Islet precursor cell (in vitro differentiated cells): ENCODE results near the gene JPH2.
"Not testable (repeated sequence)": the region's sequence is repeated elsewhere in the genome, so short reads cannot be mapped to it uniquely, and the experiment has no call there.

ENCODE experiments used
- DNase-seq: peaks from one replicate; pipeline ENCODE4 v3.0.0-alpha.2; 2018

The JPH2 gene

GRCh38 chr20:44153636-44154043, 33.3 kb downstream of the JPH2 start:
- no peak for DNase-seq

- DNase-seq, result peak; percentile 93
Observed at GRCh38 chr20:44151621-44152416, 35.2 kb downstream of the JPH2 start.

- DNase-seq, result peak; percentile 73
Observed at GRCh38 chr20:44146272-44146671, 40.7 kb downstream of the JPH2 start.

GRCh38 chr20:44145131-44145775, 41.7 kb downstream of the JPH2 start:
- DNase-seq, result no peak

- no peak for DNase-seq
Observed at GRCh38 chr20:44143936-44144335, 43.1 kb downstream of the JPH2 start.

- no peak for DNase-seq
Observed at GRCh38 chr20:44142413-44142812, 44.6 kb downstream of the JPH2 start.

GRCh38 chr20:44141873-44142272, 45.1 kb downstream of the JPH2 start:
- no peak for DNase-seq

- DNase-seq, result no peak
Observed at GRCh38 chr20:44138867-44139266, 48.1 kb downstream of the JPH2 start.

GRCh38 chr20:44137266-44137801, 49.7 kb downstream of the JPH2 start:
- peak; percentile 100 for DNase-seq

GRCh38 chr20:44136579-44137265, 50.3 kb downstream of the JPH2 start:
- DNase-seq, result no peak

GRCh38 chr20:44135417-44136204, 51.4 kb downstream of the JPH2 start:
- no peak for DNase-seq

- peak; percentile 56 for DNase-seq
Observed at GRCh38 chr20:44135012-44135412, 52.0 kb downstream of the JPH2 start.

- peak; percentile 72 for DNase-seq
Observed at GRCh38 chr20:44133424-44133823, 53.6 kb downstream of the JPH2 start.

GRCh38 chr20:44131704-44132103, 55.3 kb downstream of the JPH2 start:
- no peak for DNase-seq

GRCh38 chr20:44129911-44130718, 56.9 kb downstream of the JPH2 start:
- no peak for DNase-seq

GRCh38 chr20:44129300-44129699, 57.7 kb downstream of the JPH2 start:
- DNase-seq, result not testable (repeated sequence)

- peak; percentile 43 for DNase-seq
Observed at GRCh38 chr20:44126445-44126844, 60.5 kb downstream of the JPH2 start.

- peak; percentile 29 for DNase-seq
Observed at GRCh38 chr20:44125332-44126127, 61.5 kb downstream of the JPH2 start.

GRCh38 chr20:44123874-44124535, 63.0 kb downstream of the JPH2 start:
- DNase-seq, result no peak

GRCh38 chr20:44123251-44123650, 63.7 kb downstream of the JPH2 start:
- no peak for DNase-seq
